Esophagus muscularis mucosa (tissue), 4 donors: ENCODE results near the gene MEF2A. TPM values are rescaled to one million over a fixed set of nuclear protein-coding genes. Genes with fewer than 3 reads are reported as not detected.
A peak's percentile ranks its signal among the peaks of the same experiment; 100 is the strongest.

Experiments
- DNase-seq: peaks from one replicate; pipeline ENCODE4 v3.0.0-alpha.2; 2017; ENCODE audit errors: extremely low spot score
- H3K27ac ChIP-seq, 4 donors: fragments of 200-600 bp; sonication (generic); replicated peaks in 1 of 4; 1 replicate in 3 of 4; 2 replicates in 1 of 4; pipeline ENCODE4 v1.5.1; 2016 to 2019; ENCODE audit warnings: mild to moderate bottlenecking in 1 of 4
- H3K27me3 ChIP-seq, 4 donors: fragments of 200-600 bp; sonication (generic); one replicate each; pipeline versions ENCODE4 v1.5.1 to v1.6.0; 2016 to 2019
- H3K36me3 ChIP-seq, 4 donors: fragments of 200-600 bp; sonication (generic); one replicate each; pipeline ENCODE4 v1.5.1; 2016 to 2019
- H3K4me1 ChIP-seq, 4 donors: fragments of 200-600 bp; sonication (generic); one replicate each; pipeline ENCODE4 v1.5.1; 2016 to 2019
- H3K4me3 ChIP-seq, 4 donors: fragments of 200-600 bp; sonication (generic); 1 replicate in 2 of 4; 2 replicates in 2 of 4; pipeline ENCODE4 v1.5.1; 2016 to 2019; ENCODE audit warnings: mild to moderate bottlenecking in 4 of 4, moderate library complexity in 1 of 4
- H3K9me3 ChIP-seq, 4 donors: fragments of 200-600 bp; sonication (generic); 1 replicate in 3 of 4; 2 replicates in 1 of 4; pipeline ENCODE4 v1.5.1; 2016 to 2019
- CTCF ChIP-seq, 3 experiments: fragments of 200-600 bp in 2 of 3; fragments of 450-650 bp in 1 of 3; sonication (generic) in 2 of 3; IDR thresholded peaks; one replicate each; pipeline ENCODE4 v1.5.1; 2017 to 2019; ENCODE audit warnings: antibody characterized with exemption in 3 of 3, mild to moderate bottlenecking in 2 of 3, moderate library complexity in 1 of 3
- EP300 ChIP-seq: sonication (generic); formaldehyde crosslinking; IDR thresholded peaks from one replicate; pipeline ENCODE4 v1.6.1; 2017; ENCODE audit warnings: antibody characterized with exemption
- POLR2A ChIP-seq: fragments of 450-650 bp; IDR thresholded peaks from one replicate; pipeline ENCODE4 v1.6.1; 2017; ENCODE audit warnings: antibody characterized with exemption, moderate library complexity, mild to moderate bottlenecking, low read depth
- POLR2AphosphoS5 ChIP-seq, 2 donors: sonication (generic); formaldehyde crosslinking; IDR thresholded peaks; one replicate each; pipeline ENCODE4 v1.6.1; 2017; ENCODE audit warnings: antibody characterized with exemption in 2 of 2
- WGBS: methylation state at CpG from one replicate; pipeline ENCODE4 v1.1.5; 2018; 5-methylcytosine and 5-hydroxymethylcytosine counted together
- intact Hi-C: fragments of 100-400 bp; cut with DNase I; formaldehyde crosslinking; loops from one replicate; pipeline ENCODE4 v1.15.1; 2023
- total RNA-seq, 4 donors: library from RNA; depleted of rRNA; stranded (reverse); fragments of >200 nt; gene quantifications; one replicate each; pipeline versions ENCODE4 v1.1.0 to v1.2.1, GENCODE V29; 2016

MEF2A gene
- total RNA-seq, 4 donors from 2014 or later = 63.1 to 76.7 (median 73.3) TPM

GRCh38 chr15:99561476-99562230 is 4.1 kb upstream of the MEF2A start:
- Histone ChIP-seq H3K27ac (no peak overlapping the region), H3K4me3 (no peak overlapping the region), H3K4me1 (peaks cover 14 to 25% (median 21%) of the 10 kb centered on the region in 4 donors), H3K36me3 (no peaks in the 10 kb centered on the region), H3K27me3 (no peaks in the 10 kb centered on the region), H3K9me3 (no peaks in the 10 kb centered on the region)
- intact Hi-C loops = loop anchor here (10.0 kb wide), 1 partner anchor 157 kb away; no protein-coding TSS in a partner anchor
- no peak for DNase-seq
- TF ChIP-seq POLR2A (no peak), EP300 (no peak)
- 94% methylated on average over 10 of the region's 10 CpGs for WGBS

GRCh38 chr15:99562238-99562637 is 3.5 kb upstream of the MEF2A start:
- WGBS = 88% methylated on average over 2 of the region's 2 CpGs
- H3K27me3 ChIP-seq = no peaks in the 10 kb centered on the region
- no peaks in the 10 kb centered on the region for H3K9me3 ChIP-seq
- no peaks in the 10 kb centered on the region for H3K36me3 ChIP-seq
- TF ChIP-seq POLR2AphosphoS5 (IDR thresholded peaks at IDR 0.05) (no peak), POLR2A (no peak), CTCF (IDR thresholded peaks at IDR 0.05) (no peak), EP300 (no peak)
- DNase-seq = no peak
- intact Hi-C loops = loop anchor here (10.0 kb wide), 1 partner anchor 157 kb away; no protein-coding TSS in a partner anchor
- no peak overlapping the region for H3K27ac ChIP-seq
- H3K4me3 ChIP-seq = no peak overlapping the region
- H3K4me1 ChIP-seq = peaks cover 14 to 25% (median 21%) of the 10 kb centered on the region in 4 donors

- H3K4me1 ChIP-seq = peaks cover 27 to 43% (median 40%) of the 10 kb centered on the region in 4 donors
- H3K4me3 ChIP-seq = peak overlapping the region; percentile 73 to 94 (median 89)
- no peaks in the 10 kb centered on the region for H3K27me3 ChIP-seq
- no peaks in the 10 kb centered on the region for H3K36me3 ChIP-seq
- intact Hi-C loops = loop anchor here (5.0 to 10.0 kb wide), 3 partner anchors 57 to 160 kb away; no protein-coding TSS in a partner anchor
- 33% methylated on average over 11 of the region's 11 CpGs for WGBS
- H3K9me3 ChIP-seq = no peaks in the 10 kb centered on the region
- peak in 1 of 3 experiments; percentile 13 for TF ChIP-seq CTCF (IDR thresholded peaks at IDR 0.05)
- TF ChIP-seq POLR2AphosphoS5 (IDR thresholded peaks at IDR 0.05) = no peak
- no peak for TF ChIP-seq POLR2A
- peak overlapping the region; percentile 97 to 99 (median 99) for H3K27ac ChIP-seq
- DNase-seq = no peak
These were observed 1.3 kb upstream of the MEF2A start for GRCh38 chr15:99564221-99565048.

GRCh38 chr15:99565049-99565298 is 810 bp upstream of the MEF2A start:
- H3K36me3 ChIP-seq = no peaks in the 10 kb centered on the region
- peak overlapping the region; percentile 73 to 94 (median 89) for H3K4me3 ChIP-seq
- no peaks in the 10 kb centered on the region for H3K9me3 ChIP-seq
- intact Hi-C loops = loop anchor here (5.0 to 10.0 kb wide), 3 partner anchors 58 to 160 kb away; no protein-coding TSS in a partner anchor
- peaks cover 27 to 44% (median 42%) of the 10 kb centered on the region in 4 donors for H3K4me1 ChIP-seq
- DNase-seq = no peak
- TF ChIP-seq POLR2AphosphoS5 (IDR thresholded peaks at IDR 0.05) (peak in 1 of 2 donors; percentile 10), POLR2A (no peak)
- 16% methylated on average over 6 of the region's 22 CpGs for WGBS
- peak overlapping the region; percentile 97 to 99 (median 99) for H3K27ac ChIP-seq
- H3K27me3 ChIP-seq = no peaks in the 10 kb centered on the region

- intact Hi-C loops = loop anchor here (5.0 to 10.0 kb wide), 3 partner anchors 59 to 162 kb away; no protein-coding TSS in a partner anchor
- WGBS = under 1% methylated on average over 25 of the region's 69 CpGs
These were observed 543 bp downstream of the MEF2A start for GRCh38 chr15:99566157-99566897.

More at GRCh38 chr15:99566157-99566897, 543 bp downstream of the MEF2A start:
- peaks cover 34 to 57% (median 54%) of the 10 kb centered on the region in 4 donors for H3K4me1 ChIP-seq
- peak overlapping the region; percentile 97 to 99 (median 99) for H3K27ac ChIP-seq
- H3K27me3 ChIP-seq = no peaks in the 10 kb centered on the region
- TF ChIP-seq CTCF (IDR thresholded peaks at IDR 0.05) (no peak), POLR2AphosphoS5 (IDR thresholded peaks at IDR 0.05) (no peak), EP300 (no peak), POLR2A (no peak)
- peak overlapping the region; percentile 73 to 94 (median 89) for H3K4me3 ChIP-seq
- no peaks in the 10 kb centered on the region for H3K36me3 ChIP-seq
- H3K9me3 ChIP-seq = no peaks in the 10 kb centered on the region
- DNase-seq = no peak
